Measurements from ENCODE around the gene TTC39B. TPM values are rescaled to one million over a fixed set of nuclear protein-coding genes. Genes with fewer than 3 reads are reported as not detected.

TTC39B gene
- total and polyA plus RNA-seq, 2 of the 8 experiments (the other 6 are each of a cell fraction or from before 2014, with no cell fraction given), result 1.6 to 10.9 TPM

DNA sequence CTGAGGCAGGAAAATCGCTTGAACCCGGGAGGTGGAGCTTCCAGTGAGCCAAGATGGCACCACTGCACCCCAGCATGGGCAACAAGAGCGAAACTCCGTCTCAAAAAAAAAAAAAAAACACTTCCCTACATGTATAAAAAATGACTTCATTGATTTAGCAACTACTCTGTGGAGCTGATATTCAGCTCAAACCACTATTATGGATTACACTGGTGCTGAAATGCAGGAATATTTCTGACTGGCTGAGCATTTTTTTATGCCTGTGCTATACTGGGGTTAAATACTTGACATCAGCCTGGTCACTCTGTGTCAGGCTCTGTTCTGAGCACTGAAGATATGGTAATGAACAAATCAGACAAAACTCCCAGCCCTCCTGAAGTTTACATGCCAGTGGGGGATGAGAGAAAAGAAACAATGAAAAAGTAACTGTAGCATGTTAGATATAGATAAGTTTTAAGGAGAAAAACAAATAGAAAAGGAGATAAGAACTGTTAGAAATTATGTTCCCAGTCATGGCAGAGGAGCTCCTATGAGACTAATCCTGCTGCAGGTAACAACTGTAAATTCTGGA lies 22.6 kb upstream of the TTC39B start (continued):
- no peak for TF ChIP-seq CBX5 (IDR thresholded peaks at IDR 0.05; ENCODE audit: low read depth, low read length)

All from H1 (cell line).